ENCODE results near the gene CDS2. TPM values are rescaled to one million over a fixed set of nuclear protein-coding genes. Genes with fewer than 3 reads are reported as not detected.

Gene CDS2
- total RNA-seq, 1 experiment from 2014 or later: 26.3 TPM

- H3K9me3 Mint-ChIP-seq (ENCODE audit: unreplicated experiment): no peaks in the 10 kb centered on the region
- ChIA-PET POLR2A (interaction anchor here (0.7 kb wide), 1 partner anchor 732 kb away, joined by 3 read pairs; no protein-coding TSS in a partner anchor), CTCF (interaction anchor here (1.0 to 15.9 kb wide), 5 partner anchors 7 to 231 kb away, joined by 3 to 348 read pairs (median 56); no protein-coding TSS in a partner anchor)
- peaks cover 21% of the 10 kb centered on the region for H3K27me3 Mint-ChIP-seq (ENCODE audit: insufficient read depth, unreplicated experiment)
- no peaks in the 10 kb centered on the region for H3K4me1 Mint-ChIP-seq (ENCODE audit: insufficient read depth, unreplicated experiment)
- DNase-seq (ENCODE audit: unreplicated experiment): no peak
- no peak for TF ChIP-seq CTCF (IDR thresholded peaks at IDR 0.05; ENCODE audit: unreplicated experiment)
- BruUV-seq (replicated peaks): no TSS peak
- intact Hi-C loops (cut with micrococcal nuclease): no loop called here
- no peaks in the 10 kb centered on the region for H3K36me3 Mint-ChIP-seq (ENCODE audit: insufficient read depth, unreplicated experiment)
- no peak overlapping the region for H3K27ac Mint-ChIP-seq (ENCODE audit: low read depth, unreplicated experiment)
- H3K4me3 Mint-ChIP-seq (ENCODE audit: unreplicated experiment): no peak overlapping the region
Measured at GRCh38 chr20:5215672-5216304, 89.0 kb downstream of the CDS2 start.

- Mint-ChIP-seq H3K9me3 (ENCODE audit: unreplicated experiment) (no peaks in the 10 kb centered on the region), H3K27ac (ENCODE audit: low read depth, unreplicated experiment) (no peak overlapping the region), H3K4me3 (ENCODE audit: unreplicated experiment) (no peak overlapping the region), H3K27me3 (ENCODE audit: insufficient read depth, unreplicated experiment) (peaks cover 28% of the 10 kb centered on the region), H3K4me1 (ENCODE audit: insufficient read depth, unreplicated experiment) (no peaks in the 10 kb centered on the region), H3K36me3 (ENCODE audit: insufficient read depth, unreplicated experiment) (no peaks in the 10 kb centered on the region)
- BruUV-seq (replicated peaks): no TSS peak
- ChIA-PET POLR2A (no interaction called here), CTCF (interaction anchor here (0.6 to 15.9 kb wide), 3 partner anchors 11 to 276 kb away, joined by 3 to 348 read pairs (median 68); no protein-coding TSS in a partner anchor)
- no peak for DNase-seq (ENCODE audit: unreplicated experiment)
- intact Hi-C loops (cut with micrococcal nuclease): no loop called here
- no peak for TF ChIP-seq CTCF (IDR thresholded peaks at IDR 0.05; ENCODE audit: unreplicated experiment)
Measured at GRCh38 chr20:5216663-5217062, 89.9 kb downstream of the CDS2 start.

GRCh38 chr20:5217616-5218015 is 90.8 kb downstream of the CDS2 start:
- Mint-ChIP-seq H3K4me3 (ENCODE audit: unreplicated experiment) (no peak overlapping the region), H3K4me1 (ENCODE audit: insufficient read depth, unreplicated experiment) (no peaks in the 10 kb centered on the region), H3K27me3 (ENCODE audit: insufficient read depth, unreplicated experiment) (peaks cover 28% of the 10 kb centered on the region), H3K9me3 (ENCODE audit: unreplicated experiment) (no peaks in the 10 kb centered on the region), H3K27ac (ENCODE audit: low read depth, unreplicated experiment) (no peak overlapping the region), H3K36me3 (ENCODE audit: insufficient read depth, unreplicated experiment) (no peaks in the 10 kb centered on the region)
- TF ChIP-seq CTCF (IDR thresholded peaks at IDR 0.05; ENCODE audit: unreplicated experiment): no peak
- DNase-seq (ENCODE audit: unreplicated experiment): no peak
- POLR2A ChIA-PET: no interaction called here
- intact Hi-C loops (cut with micrococcal nuclease): no loop called here
- CTCF ChIA-PET: interaction anchor here (0.7 to 6.3 kb wide), 5 partner anchors 12 to 243 kb away, joined by 3 to 68 read pairs (median 3); no protein-coding TSS in a partner anchor
- BruUV-seq (replicated peaks): no TSS peak

- DNase-seq (ENCODE audit: unreplicated experiment): no peak
- Mint-ChIP-seq H3K27ac (ENCODE audit: low read depth, unreplicated experiment) (no peak overlapping the region), H3K9me3 (ENCODE audit: unreplicated experiment) (no peaks in the 10 kb centered on the region), H3K4me1 (ENCODE audit: insufficient read depth, unreplicated experiment) (no peaks in the 10 kb centered on the region), H3K36me3 (ENCODE audit: insufficient read depth, unreplicated experiment) (no peaks in the 10 kb centered on the region), H3K27me3 (ENCODE audit: insufficient read depth, unreplicated experiment) (peaks cover 51% of the 10 kb centered on the region), H3K4me3 (ENCODE audit: unreplicated experiment) (no peak overlapping the region)
- BruUV-seq (replicated peaks): no TSS peak
- CTCF ChIA-PET: interaction anchor here (1.1 to 7.2 kb wide), 5 partner anchors 8 to 228 kb away, joined by 3 to 106 read pairs (median 16); partner anchors contain the start of gene CDS2
- intact Hi-C loops (cut with micrococcal nuclease): no loop called here
- POLR2A ChIA-PET: interaction anchor here (0.5 to 0.7 kb wide), 2 partner anchors 45 to 52 kb away, joined by 3 to 4 read pairs; no protein-coding TSS in a partner anchor
- TF ChIP-seq CTCF (IDR thresholded peaks at IDR 0.05; ENCODE audit: unreplicated experiment): no peak
Measured at GRCh38 chr20:5220321-5221060, 93.7 kb downstream of the CDS2 start.

All from MCF 10A (cell line).